GM12878 (cell line): ENCODE results near the gene KCNJ10. TPM values are rescaled to one million over a fixed set of nuclear protein-coding genes. Genes with fewer than 3 reads are reported as not detected.

Experiments used
- ATAC-seq: fragments of 200-7000 bp; cut with Tn5 transposase; 3 replicates; pipeline ENCODE4 v1.9.1; 2020; ENCODE audit warnings: mild to moderate bottlenecking, moderate library complexity
- BruUV-seq: library from RNA; stranded (reverse); fragments of 400-500 nt; replicated peaks from 2 replicates; lab custom pipeline; 2021; lab: Mats Ljungman, UMichigan
- CTCF ChIA-PET: fragments of 300-600 bp; sonication (Branson Sonifier 250); formaldehyde crosslinking; extraction: SDS; loops from one replicate; lab custom pipeline; 2021; ENCODE audit warnings: inconsistent platforms; lab: Yijun Ruan, JAX
- POLR2A ChIA-PET: fragments of 350-600 bp; formaldehyde crosslinking; extraction: SDS; loops from one replicate; lab custom pipeline; 2021; ENCODE audit warnings: inconsistent platforms; lab: Charles Lee
- RAD21 ChIA-PET: fragments of 300-600 bp; sonication (Branson Sonifier 250); formaldehyde crosslinking; loops from one replicate; lab custom pipeline; 2023; ENCODE audit warnings: antibody characterized with exemption; ENCODE audit not compliant: unreplicated experiment; lab: Charles Lee
- SMC1A ChIA-PET: fragments of 300-600 bp; sonication (Branson Sonifier 250); formaldehyde crosslinking; loops from one replicate; lab custom pipeline; 2023; ENCODE audit not compliant: unreplicated experiment, uncharacterized antibody; lab: Charles Lee
- DNase-seq: peaks from one replicate; pipeline ENCODE4 v3.0.0-alpha.2; 2011; ENCODE audit warnings: low read depth, low spot score
- FAIRE-seq: peaks from 3 replicates; lab custom pipeline; 2011; peaks lifted over from hg19 to GRCh38; lab: Jason Lieb, UNC
- H2AFZ ChIP-seq: 2 replicates; pipeline ENCODE4 v1.6.0; 2011; ENCODE audit warnings: low read depth, low read length, control low read depth; ENCODE audit not compliant: control insufficient read depth
- H3K27ac ChIP-seq: 2 replicates; pipeline ENCODE4 v1.5.1; 2011; ENCODE audit warnings: control low read depth; ENCODE audit not compliant: control insufficient read depth, insufficient read depth
- H3K27me3 ChIP-seq, 2 experiments: replicated peaks in 1 of 2; 2 replicates each; pipeline versions ENCODE4 v1.6.0 to v1.6.1; 2011; ENCODE audit warnings: low read length in 1 of 2; ENCODE audit not compliant: control insufficient read depth in 2 of 2, insufficient read depth in 2 of 2
- H3K36me3 ChIP-seq, 2 experiments: 2 replicates each; pipeline ENCODE4 v1.5.1; 2011; ENCODE audit warnings: low read length in 1 of 2; ENCODE audit not compliant: control insufficient read depth in 2 of 2, insufficient read depth in 2 of 2
- H3K4me1 ChIP-seq: 2 replicates; pipeline ENCODE4 v1.6.1; 2011; ENCODE audit warnings: mild to moderate bottlenecking, low read length, moderate library complexity, mixed read lengths; ENCODE audit not compliant: control insufficient read depth, insufficient read depth
- H3K4me2 ChIP-seq: 2 replicates; pipeline ENCODE4 v1.6.0; 2011; ENCODE audit warnings: control low read depth; ENCODE audit not compliant: control insufficient read depth, insufficient read depth
- H3K4me3 ChIP-seq: fragments of 200-600 bp; sonication (generic); 2 replicates; pipeline ENCODE4 v1.5.1; 2016
- H3K79me2 ChIP-seq: 2 replicates; pipeline ENCODE4 v1.6.0; 2011; ENCODE audit warnings: low read length; ENCODE audit not compliant: control insufficient read depth, insufficient read depth
- H3K9ac ChIP-seq: 2 replicates; pipeline ENCODE4 v1.8.0; 2011; ENCODE audit warnings: low read length, control low read depth, mixed read lengths; ENCODE audit not compliant: control insufficient read depth, insufficient read depth
- H3K9me3 ChIP-seq: replicated peaks from 3 replicates; pipeline ENCODE4 v1.5.1; 2011; ENCODE audit warnings: mild to moderate bottlenecking, low read length; ENCODE audit not compliant: control insufficient read depth, insufficient read depth
- H4K20me1 ChIP-seq: 2 replicates; pipeline ENCODE4 v1.6.0; 2011; ENCODE audit not compliant: control insufficient read depth, insufficient read depth
- ATF7 ChIP-seq: fragments of 450-650 bp; IDR thresholded peaks from 2 replicates; pipeline ENCODE4 v1.6.1; 2016; ENCODE audit warnings: low read depth, mild to moderate bottlenecking
- BACH1 ChIP-seq: fragments of 450-650 bp; IDR thresholded peaks from 2 replicates; pipeline ENCODE4 v1.6.1; 2017; ENCODE audit warnings: mild to moderate bottlenecking, borderline replicate concordance
- BCL11A ChIP-seq: IDR thresholded peaks from 2 replicates; pipeline ENCODE4 v1.6.1; 2011; ENCODE audit warnings: low read depth, low read length
- ETV6 ChIP-seq, 2 experiments: fragments of 450-650 bp in 1 of 2; IDR thresholded peaks in 1 of 2; conservative IDR thresholded peaks in 1 of 2; 2 replicates each; pipeline ENCODE4 v1.6.1; 2014; ENCODE audit warnings: antibody characterized with exemption in 1 of 2, borderline replicate concordance in 1 of 2, low read depth in 1 of 2, mild to moderate bottlenecking in 1 of 2, moderate library complexity in 1 of 2
- GATAD2B ChIP-seq: fragments of 450-650 bp; conservative IDR thresholded peaks from 2 replicates; pipeline ENCODE4 v1.6.1; 2017; ENCODE audit warnings: low read depth, mild to moderate bottlenecking, moderate library complexity
- HCFC1 ChIP-seq: fragments of 150-350 bp; IDR thresholded peaks from 2 replicates; pipeline ENCODE4 v1.6.1; 2014; ENCODE audit warnings: low read length
- NFYB ChIP-seq: IDR thresholded peaks from 2 replicates; pipeline ENCODE4 v1.6.1; 2011; ENCODE audit warnings: low read depth, mild to moderate bottlenecking, low read length, improper control_type of control experiment, moderate library complexity; ENCODE audit not compliant: insufficient read depth
- NR2C1 ChIP-seq: fragments of 450-650 bp; IDR thresholded peaks from 2 replicates; pipeline ENCODE4 v1.6.1; 2017; ENCODE audit warnings: antibody characterized with exemption, mild to moderate bottlenecking, moderate library complexity
- SMAD1 ChIP-seq: fragments of 450-650 bp; IDR thresholded peaks from 2 replicates; pipeline ENCODE4 v1.6.1; 2018; ENCODE audit warnings: mild to moderate bottlenecking, low read depth; ENCODE audit not compliant: partially characterized antibody
- ZNF274 ChIP-seq: IDR thresholded peaks from one replicate; pipeline ENCODE4 v1.8.0; 2011; ENCODE audit not compliant: insufficient read length, insufficient read depth
- ZNF592 ChIP-seq: fragments of 450-650 bp; IDR thresholded peaks from 2 replicates; pipeline ENCODE4 v1.6.1; 2017; ENCODE audit warnings: mild to moderate bottlenecking, moderate library complexity
- WGBS: methylation state at CpG from one replicate; pipeline ENCODE4 v1.1.6; 2016; ENCODE audit warnings: low lambda C conversion rate; ENCODE audit not compliant: insufficient replicate concordance, insufficient coverage; ENCODE audit errors: missing lambda C conversion rate; 5-methylcytosine and 5-hydroxymethylcytosine counted together
- in situ Hi-C: fragments of 300-500 bp; cut with MboI; formaldehyde crosslinking; loops from 9 replicates; pipeline ENCODE4 v1.14.3; 2018; ENCODE audit warnings: mixed read lengths
- intact Hi-C: fragments of 100-400 bp; cut with micrococcal nuclease; formaldehyde crosslinking; loops from one replicate; pipeline ENCODE4 v1.14.2; 2022; ENCODE audit not compliant: unreplicated experiment
- polyA plus RNA-seq, 11 experiments: library from polyadenylated mRNA; depleted of rRNA in 4 of 11; unstranded in 6 of 11; stranded (reverse) in 5 of 11; fragments of >200 nt; fragmentation: Nextera tagmentation in 4 of 11; fragmentation: Illumina TruSeq in 1 of 11; extraction: Ambion mirVana in 4 of 11; extraction: Trizol in 1 of 11; gene quantifications; 1 replicate in 1 of 11; 2 replicates in 10 of 11; pipeline versions ENCODE4 v1.2.1 to v1.2.3, GENCODE V29; 2011 to 2016; ENCODE audit warnings: inconsistent platforms in 2 of 11, missing spikeins in 2 of 11, low read depth in 1 of 11
- total RNA-seq, 4 experiments: library from RNA; depleted of rRNA in 3 of 4; stranded (reverse); fragments of >200 nt in 3 of 4; fragmentation: Illumina TruSeq in 1 of 4; extraction: Trizol in 1 of 4; gene quantifications; 2 replicates each; pipeline versions ENCODE4 v1.2.1 to v1.2.3, GENCODE V29; 2013 to 2021
- TF ChIP-seq, protein P1 (sequence below): fragments of 450-650 bp; IDR thresholded peaks from 2 replicates; pipeline ENCODE4 v1.6.1; 2017; ENCODE audit warnings: mild to moderate bottlenecking, low read depth, inconsistent platforms; ENCODE audit not compliant: poor library complexity, severe bottlenecking
- TF ChIP-seq, protein P2 (sequence below): fragments of 450-650 bp; IDR thresholded peaks from 2 replicates; pipeline ENCODE4 v1.6.1; 2017; ENCODE audit warnings: antibody characterized with exemption, mild to moderate bottlenecking, moderate library complexity

Gene KCNJ10
- total and polyA plus RNA-seq, 10 of the 15 experiments (the other 5 are each of a cell fraction or from before 2014, with no cell fraction given): 0.01 to 0.29 (median 0.09) TPM; not detected in 2

- Histone ChIP-seq H3K36me3 (no peaks in the 10 kb centered on the region), H3K9me3 (no peaks in the 10 kb centered on the region), H3K4me1 (peaks cover 13% of the 10 kb centered on the region), H3K27ac (no peak overlapping the region), H3K9ac (no peak overlapping the region), H4K20me1 (no peaks in the 10 kb centered on the region), H3K27me3 (peaks cover 4% of the 10 kb centered on the region in 2 experiments; a peak in 3 of 4 replicates), H2AFZ (no peak overlapping the region), H3K4me2 (no peak overlapping the region), H3K79me2 (no peaks in the 10 kb centered on the region), H3K4me3 (no peak overlapping the region)
- POLR2A ChIA-PET: no interaction called here
- in situ Hi-C loops: no loop called here
- CTCF ChIA-PET: no interaction called here
- BruUV-seq: no TSS peak
- FAIRE-seq (no peak), DNase-seq (no peak), ATAC-seq (no peak)
- WGBS: 75% methylated on average over 11 of the region's 11 CpGs
- intact Hi-C loops: no loop called here
- RAD21 ChIA-PET: no interaction called here
- SMC1A ChIA-PET: no interaction called here
- no peak for TF ChIP-seq BCL11A
- no peak for TF ChIP-seq SMAD1
- no peak for TF ChIP-seq GATAD2B
- TF ChIP-seq ETV6 (conservative IDR thresholded peaks at IDR 0.05 in 1 of 2, IDR thresholded peaks at IDR 0.05 in 1 of 2; ENCODE audit: borderline replicate concordance in 1 of 2, low read depth in 1 of 2): no peak
- TF ChIP-seq NFYB: no peak
- TF ChIP-seq HCFC1: no peak
- TF ChIP-seq BACH1: no peak
- no peak for TF ChIP-seq ATF7
- TF ChIP-seq ZNF592: no peak
- TF ChIP-seq, protein P1, sequence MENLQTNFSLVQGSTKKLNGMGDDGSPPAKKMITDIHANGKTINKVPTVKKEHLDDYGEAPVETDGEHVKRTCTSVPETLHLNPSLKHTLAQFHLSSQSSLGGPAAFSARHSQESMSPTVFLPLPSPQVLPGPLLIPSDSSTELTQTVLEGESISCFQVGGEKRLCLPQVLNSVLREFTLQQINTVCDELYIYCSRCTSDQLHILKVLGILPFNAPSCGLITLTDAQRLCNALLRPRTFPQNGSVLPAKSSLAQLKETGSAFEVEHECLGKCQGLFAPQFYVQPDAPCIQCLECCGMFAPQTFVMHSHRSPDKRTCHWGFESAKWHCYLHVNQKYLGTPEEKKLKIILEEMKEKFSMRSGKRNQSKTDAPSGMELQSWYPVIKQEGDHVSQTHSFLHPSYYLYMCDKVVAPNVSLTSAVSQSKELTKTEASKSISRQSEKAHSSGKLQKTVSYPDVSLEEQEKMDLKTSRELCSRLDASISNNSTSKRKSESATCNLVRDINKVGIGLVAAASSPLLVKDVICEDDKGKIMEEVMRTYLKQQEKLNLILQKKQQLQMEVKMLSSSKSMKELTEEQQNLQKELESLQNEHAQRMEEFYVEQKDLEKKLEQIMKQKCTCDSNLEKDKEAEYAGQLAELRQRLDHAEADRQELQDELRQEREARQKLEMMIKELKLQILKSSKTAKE: no peak
- TF ChIP-seq, protein P2, sequence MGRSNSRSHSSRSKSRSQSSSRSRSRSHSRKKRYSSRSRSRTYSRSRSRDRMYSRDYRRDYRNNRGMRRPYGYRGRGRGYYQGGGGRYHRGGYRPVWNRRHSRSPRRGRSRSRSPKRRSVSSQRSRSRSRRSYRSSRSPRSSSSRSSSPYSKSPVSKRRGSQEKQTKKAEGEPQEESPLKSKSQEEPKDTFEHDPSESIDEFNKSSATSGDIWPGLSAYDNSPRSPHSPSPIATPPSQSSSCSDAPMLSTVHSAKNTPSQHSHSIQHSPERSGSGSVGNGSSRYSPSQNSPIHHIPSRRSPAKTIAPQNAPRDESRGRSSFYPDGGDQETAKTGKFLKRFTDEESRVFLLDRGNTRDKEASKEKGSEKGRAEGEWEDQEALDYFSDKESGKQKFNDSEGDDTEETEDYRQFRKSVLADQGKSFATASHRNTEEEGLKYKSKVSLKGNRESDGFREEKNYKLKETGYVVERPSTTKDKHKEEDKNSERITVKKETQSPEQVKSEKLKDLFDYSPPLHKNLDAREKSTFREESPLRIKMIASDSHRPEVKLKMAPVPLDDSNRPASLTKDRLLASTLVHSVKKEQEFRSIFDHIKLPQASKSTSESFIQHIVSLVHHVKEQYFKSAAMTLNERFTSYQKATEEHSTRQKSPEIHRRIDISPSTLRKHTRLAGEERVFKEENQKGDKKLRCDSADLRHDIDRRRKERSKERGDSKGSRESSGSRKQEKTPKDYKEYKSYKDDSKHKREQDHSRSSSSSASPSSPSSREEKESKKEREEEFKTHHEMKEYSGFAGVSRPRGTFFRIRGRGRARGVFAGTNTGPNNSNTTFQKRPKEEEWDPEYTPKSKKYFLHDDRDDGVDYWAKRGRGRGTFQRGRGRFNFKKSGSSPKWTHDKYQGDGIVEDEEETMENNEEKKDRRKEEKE: no peak
- no peak for TF ChIP-seq ZNF274
- no peak for TF ChIP-seq NR2C1
Measured at GRCh38 chr1:159962176-159962575, 107.8 kb downstream of the KCNJ10 start.
